OCI-LY1 (cell line): ENCODE data around the gene ARHGEF28.
A peak's percentile ranks its signal among the peaks of the same experiment; 100 is the strongest.

Experiments used
- H2AFZ ChIP-seq: fragments of 200-600 bp; sonication (generic), shearing (Covaris generic); 2 replicates; pipeline ENCODE4 v1.6.0; 2014; ENCODE audit warnings: antibody characterized with exemption, mild to moderate bottlenecking, low read length
- H3F3A ChIP-seq: fragments of 200-600 bp; sonication (generic), shearing (Covaris generic); 2 replicates; pipeline ENCODE4 v1.6.0; 2014; ENCODE audit warnings: mild to moderate bottlenecking, antibody characterized with exemption, low read length, moderate library complexity; ENCODE audit not compliant: insufficient read depth
- H3K27ac ChIP-seq: fragments of 200-600 bp; sonication (generic); 2 replicates; pipeline ENCODE4 v1.5.1; 2014; ENCODE audit warnings: low read length, mixed run types, mild to moderate bottlenecking, low read depth; ENCODE audit not compliant: poor library complexity, severe bottlenecking
- H3K27me3 ChIP-seq: fragments of 200-600 bp; sonication (generic); 2 replicates; pipeline ENCODE4 v1.6.0; 2014; ENCODE audit warnings: antibody characterized with exemption, mild to moderate bottlenecking, low read length, moderate library complexity; ENCODE audit not compliant: insufficient read depth
- H3K36me3 ChIP-seq: fragments of 200-600 bp; sonication (generic); 2 replicates; pipeline ENCODE4 v1.6.1; 2014; ENCODE audit warnings: mild to moderate bottlenecking, antibody characterized with exemption, low read length, moderate library complexity, mixed read lengths; ENCODE audit not compliant: insufficient read depth
- H3K4me1 ChIP-seq: fragments of 200-600 bp; sonication (generic); 2 replicates; pipeline ENCODE4 v1.5.1; 2014; ENCODE audit warnings: mild to moderate bottlenecking, low read length, moderate library complexity; ENCODE audit not compliant: insufficient read depth, severe bottlenecking
- H3K4me2 ChIP-seq: fragments of 200-600 bp; sonication (generic), shearing (Covaris generic); 2 replicates; pipeline ENCODE4 v1.6.1; 2014; ENCODE audit warnings: low read length
- H3K4me3 ChIP-seq: fragments of 200-600 bp; sonication (generic); 2 replicates; pipeline ENCODE4 v1.5.1; 2014; ENCODE audit warnings: low read length, low read depth, mild to moderate bottlenecking, mixed read lengths; ENCODE audit not compliant: poor library complexity, severe bottlenecking
- H3K79me2 ChIP-seq: fragments of 200-600 bp; shearing (Covaris generic); 2 replicates; pipeline ENCODE4 v1.6.1; 2016; ENCODE audit warnings: mixed run types, low read length, mixed read lengths; ENCODE audit not compliant: insufficient read depth
- H3K9ac ChIP-seq: fragments of 200-600 bp; sonication (generic), shearing (Covaris generic); 2 replicates; pipeline ENCODE4 v1.6.1; 2014; ENCODE audit warnings: mild to moderate bottlenecking, low read length, mixed read lengths
- H3K9me2 ChIP-seq: fragments of 200-600 bp; sonication (generic), shearing (Covaris generic); 2 replicates; pipeline ENCODE4 v1.6.1; 2014; ENCODE audit warnings: low read depth, mild to moderate bottlenecking, low read length, mixed read lengths
- H3K9me3 ChIP-seq: fragments of 200-600 bp; shearing (Covaris generic); 2 replicates; pipeline ENCODE4 v1.6.1; 2014; ENCODE audit warnings: low read length, mixed read lengths
- H4K20me1 ChIP-seq: fragments of 200-600 bp; sonication (generic), shearing (Covaris generic); 2 replicates; pipeline ENCODE4 v1.6.0; 2016; ENCODE audit warnings: mild to moderate bottlenecking, low read length; ENCODE audit not compliant: insufficient read depth
- EZH2 ChIP-seq: fragments of 200-600 bp; sonication (generic), shearing (Covaris generic); IDR thresholded peaks from 2 replicates; pipeline ENCODE4 v1.8.0; 2017; ENCODE audit warnings: borderline replicate concordance, mixed run types, mild to moderate bottlenecking, antibody characterized with exemption, low read length, moderate library complexity, mixed read lengths
- TF ChIP-seq, protein P1 (sequence below): fragments of 200-600 bp; sonication (generic), shearing (Covaris generic); IDR thresholded peaks from 2 replicates; pipeline ENCODE4 v1.5.1; 2017; ENCODE audit warnings: mild to moderate bottlenecking, antibody characterized with exemption, low read length, moderate library complexity, mixed read lengths

ARHGEF28 gene

DNA sequence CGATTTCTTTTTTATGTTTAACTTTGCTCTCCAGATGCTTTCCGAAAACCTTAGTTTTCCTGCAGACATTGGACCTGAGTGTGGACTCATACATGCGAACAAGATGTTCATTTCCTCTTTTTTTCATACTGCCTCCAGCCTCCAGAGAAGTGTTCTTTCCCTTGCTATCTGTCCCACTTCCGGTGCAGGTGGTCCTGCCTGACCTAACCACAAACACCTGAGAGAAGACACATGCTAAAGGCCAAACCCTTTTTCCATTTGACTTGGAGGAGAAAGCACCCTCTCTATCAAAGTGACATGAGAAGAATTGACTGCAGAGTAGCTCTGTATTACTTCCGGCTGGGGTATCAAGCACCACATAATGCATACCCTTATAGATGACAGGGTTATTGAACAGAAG, 334.0 kb downstream of the ARHGEF28 start:
- Histone ChIP-seq H3F3A (no peaks in the 10 kb centered on the region), H3K9me2 (no peaks in the 10 kb centered on the region), H3K79me2 (no peaks in the 10 kb centered on the region), H3K36me3 (no peaks in the 10 kb centered on the region), H2AFZ (no peak overlapping the region), H3K4me3 (no peak overlapping the region), H3K9ac (no peak overlapping the region), H3K4me1 (peaks cover 10% of the 10 kb centered on the region), H3K4me2 (0 out of 2 replicates have a peak overlapping the region, but pooled peaks have one; percentile 6), H4K20me1 (no peaks in the 10 kb centered on the region), H3K27ac (no peak overlapping the region), H3K9me3 (no peaks in the 10 kb centered on the region), H3K27me3 (no peaks in the 10 kb centered on the region)
- TF ChIP-seq, protein P1, sequence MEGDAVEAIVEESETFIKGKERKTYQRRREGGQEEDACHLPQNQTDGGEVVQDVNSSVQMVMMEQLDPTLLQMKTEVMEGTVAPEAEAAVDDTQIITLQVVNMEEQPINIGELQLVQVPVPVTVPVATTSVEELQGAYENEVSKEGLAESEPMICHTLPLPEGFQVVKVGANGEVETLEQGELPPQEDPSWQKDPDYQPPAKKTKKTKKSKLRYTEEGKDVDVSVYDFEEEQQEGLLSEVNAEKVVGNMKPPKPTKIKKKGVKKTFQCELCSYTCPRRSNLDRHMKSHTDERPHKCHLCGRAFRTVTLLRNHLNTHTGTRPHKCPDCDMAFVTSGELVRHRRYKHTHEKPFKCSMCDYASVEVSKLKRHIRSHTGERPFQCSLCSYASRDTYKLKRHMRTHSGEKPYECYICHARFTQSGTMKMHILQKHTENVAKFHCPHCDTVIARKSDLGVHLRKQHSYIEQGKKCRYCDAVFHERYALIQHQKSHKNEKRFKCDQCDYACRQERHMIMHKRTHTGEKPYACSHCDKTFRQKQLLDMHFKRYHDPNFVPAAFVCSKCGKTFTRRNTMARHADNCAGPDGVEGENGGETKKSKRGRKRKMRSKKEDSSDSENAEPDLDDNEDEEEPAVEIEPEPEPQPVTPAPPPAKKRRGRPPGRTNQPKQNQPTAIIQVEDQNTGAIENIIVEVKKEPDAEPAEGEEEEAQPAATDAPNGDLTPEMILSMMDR = no peak
- TF ChIP-seq EZH2 = no peak

DNA sequence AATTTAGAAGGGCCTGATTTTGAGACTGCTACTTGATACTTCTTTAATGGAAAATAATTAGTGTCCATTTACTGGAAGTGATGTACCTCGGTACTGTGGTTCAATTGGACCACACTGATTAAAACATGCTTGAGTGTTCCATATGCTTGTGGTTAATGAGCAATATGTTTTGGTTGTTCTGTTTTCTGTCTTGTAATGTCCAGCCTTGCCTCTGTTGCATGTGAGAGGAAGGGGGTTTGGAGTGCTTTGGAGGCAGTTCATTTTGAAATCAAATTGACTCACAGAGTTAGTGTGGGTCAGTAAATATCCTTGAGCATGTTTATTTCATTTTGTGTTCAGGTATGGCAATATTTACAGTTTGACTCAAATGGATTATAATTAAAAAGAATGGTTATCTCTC, 334.4 kb downstream of the ARHGEF28 start:
- Histone ChIP-seq H3K9me3 (no peaks in the 10 kb centered on the region), H4K20me1 (no peaks in the 10 kb centered on the region), H3K4me3 (no peak overlapping the region), H2AFZ (no peak overlapping the region), H3F3A (no peaks in the 10 kb centered on the region), H3K9me2 (no peaks in the 10 kb centered on the region), H3K4me2 (0 out of 2 replicates have a peak overlapping the region, but pooled peaks have one; percentile 6), H3K27ac (no peak overlapping the region), H3K36me3 (no peaks in the 10 kb centered on the region), H3K4me1 (peaks cover 10% of the 10 kb centered on the region), H3K27me3 (no peaks in the 10 kb centered on the region), H3K9ac (no peak overlapping the region), H3K79me2 (no peaks in the 10 kb centered on the region)
- TF ChIP-seq, protein P1 = no peak
- no peak for TF ChIP-seq EZH2

DNA sequence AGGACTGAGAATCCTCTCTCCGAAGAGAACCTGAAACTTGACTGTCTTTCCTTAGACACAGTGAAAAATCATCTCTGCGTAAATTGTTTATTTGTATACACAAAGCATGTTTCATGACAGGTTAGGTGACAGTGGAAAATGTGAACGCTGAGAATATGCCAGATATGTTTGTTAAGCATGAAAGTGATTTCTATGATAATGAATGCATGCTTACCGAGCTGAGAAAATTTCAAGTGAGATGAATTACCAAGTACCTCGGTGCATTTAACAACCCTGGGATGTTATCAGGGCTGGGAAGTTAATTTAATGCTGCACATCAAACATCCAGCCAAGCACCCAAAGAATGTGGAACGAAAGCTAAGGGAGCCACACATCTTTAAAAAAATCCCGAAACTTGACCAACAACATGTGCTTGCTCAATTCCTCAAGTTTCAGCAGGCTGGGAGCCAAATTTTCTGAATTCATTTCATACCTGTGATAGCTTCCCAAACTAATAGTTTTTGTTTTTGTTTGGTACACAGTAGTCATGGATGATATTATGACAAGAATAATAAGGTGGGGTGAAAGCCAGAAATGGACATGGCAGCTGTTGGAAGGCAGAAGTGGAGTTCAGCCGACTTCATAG, 336.9 kb downstream of the ARHGEF28 start:
- Histone ChIP-seq H3K36me3 (no peaks in the 10 kb centered on the region), H3K4me3 (no peak overlapping the region), H3K27ac (no peak overlapping the region), H3K4me2 (no peak overlapping the region), H2AFZ (no peak overlapping the region), H3K9me2 (no peaks in the 10 kb centered on the region), H3K79me2 (no peaks in the 10 kb centered on the region), H3K27me3 (no peaks in the 10 kb centered on the region), H3K4me1 (peaks cover 10% of the 10 kb centered on the region), H4K20me1 (no peaks in the 10 kb centered on the region), H3K9me3 (no peaks in the 10 kb centered on the region), H3K9ac (no peak overlapping the region), H3F3A (no peaks in the 10 kb centered on the region)
- TF ChIP-seq, protein P1 = no peak
- TF ChIP-seq EZH2 = no peak
